ENCODE data around the gene KRT32. TPM values are rescaled to one million over a fixed set of nuclear protein-coding genes. Genes with fewer than 3 reads are reported as not detected.

Gene KRT32
- not detected in 2 replicates for total RNA-seq

DNA sequence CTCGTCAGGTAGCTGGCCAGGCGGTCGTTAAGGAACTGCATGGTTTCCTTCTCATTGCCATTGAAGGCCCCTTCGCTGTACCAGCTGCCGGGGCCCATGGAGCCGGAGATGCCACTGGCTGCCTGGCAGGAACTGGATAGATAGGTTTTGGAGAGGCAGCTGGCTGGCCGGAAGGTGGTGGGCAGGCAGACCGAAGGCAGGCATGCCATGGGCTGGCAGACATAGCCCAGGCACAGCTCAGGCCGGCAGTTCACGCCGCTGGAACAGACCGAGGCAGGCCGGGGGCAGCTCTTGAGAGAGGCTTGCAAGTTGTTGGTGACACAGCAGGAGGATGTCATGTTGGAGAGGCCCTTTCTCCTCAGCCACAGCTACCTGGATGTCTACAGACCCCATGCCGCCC lies at the start of gene KRT32:
Gene KRT32 (minus strand): TSS at position 399 of the 400 bp plus-strand sequence. CDS start 61 bp downstream, at position 338.

DNA sequence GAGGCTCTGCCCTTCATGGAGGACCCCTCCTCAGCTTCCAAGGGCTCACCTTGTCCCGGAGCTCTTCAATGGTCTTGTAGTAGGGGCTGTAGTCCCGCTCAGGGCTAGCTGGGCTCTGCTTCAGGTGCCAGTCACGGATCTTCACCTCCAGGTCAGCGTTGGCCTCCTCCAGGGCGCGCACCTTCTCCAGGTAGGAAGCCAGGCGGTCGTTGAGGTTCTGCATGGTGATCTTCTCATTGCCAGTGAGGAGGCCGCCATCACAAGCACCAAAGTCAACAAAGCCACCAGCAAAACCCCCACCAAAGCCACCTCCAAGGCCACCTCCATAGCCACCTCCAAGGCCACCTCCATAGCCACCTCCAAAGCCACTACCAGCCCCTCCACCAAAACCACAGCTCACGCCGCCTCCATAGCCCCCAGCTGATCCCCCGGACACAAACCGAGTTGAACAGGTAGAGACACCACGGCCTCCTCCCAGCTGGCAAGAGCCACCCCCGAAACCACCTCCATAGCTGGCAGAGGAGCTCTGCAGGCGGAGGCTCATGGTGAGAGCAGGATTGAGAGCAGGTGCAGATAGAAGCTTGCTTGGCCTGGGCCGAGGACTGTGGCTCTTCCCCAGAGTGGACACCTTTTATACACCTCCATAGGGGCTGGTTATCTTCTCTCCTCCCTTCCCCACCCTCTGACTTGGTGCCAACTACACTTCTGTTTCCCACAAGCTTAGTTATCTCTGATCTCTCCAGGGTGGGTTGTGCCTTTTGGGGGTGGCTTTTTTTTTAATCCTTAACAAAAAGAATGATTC lies 38.0 kb upstream of the KRT32 start, which contains the start of gene KRT13:
Gene KRT13 (minus strand): TSS at position 606 of the 802 bp plus-strand sequence. CDS start 62 bp downstream, at position 544.

DNA sequence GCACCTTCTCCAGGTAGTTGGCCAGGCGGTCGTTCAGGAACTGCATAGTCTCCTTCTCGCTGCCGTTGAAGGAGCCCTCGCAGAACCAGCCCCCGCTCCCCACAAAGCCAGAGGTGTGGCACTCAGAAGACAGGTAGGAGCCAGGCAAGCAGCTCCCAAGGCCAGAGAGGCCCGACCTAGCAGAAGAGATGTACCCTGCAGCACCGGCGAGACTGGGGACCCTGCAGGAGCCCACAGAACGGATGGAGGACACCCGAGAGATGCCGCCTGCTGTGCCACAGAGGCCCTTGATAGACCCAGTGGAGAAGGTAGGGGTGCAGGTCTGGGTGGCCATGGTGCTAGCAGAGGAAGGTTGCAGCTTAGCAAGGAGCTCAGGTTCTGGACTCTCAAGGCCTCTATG lies 22.3 kb upstream of the KRT32 start, which contains the start of gene KRT36:
Gene KRT36 (minus strand): TSS at position 380 of the 400 bp plus-strand sequence. CDS start 46 bp downstream, at position 334.

DNA sequence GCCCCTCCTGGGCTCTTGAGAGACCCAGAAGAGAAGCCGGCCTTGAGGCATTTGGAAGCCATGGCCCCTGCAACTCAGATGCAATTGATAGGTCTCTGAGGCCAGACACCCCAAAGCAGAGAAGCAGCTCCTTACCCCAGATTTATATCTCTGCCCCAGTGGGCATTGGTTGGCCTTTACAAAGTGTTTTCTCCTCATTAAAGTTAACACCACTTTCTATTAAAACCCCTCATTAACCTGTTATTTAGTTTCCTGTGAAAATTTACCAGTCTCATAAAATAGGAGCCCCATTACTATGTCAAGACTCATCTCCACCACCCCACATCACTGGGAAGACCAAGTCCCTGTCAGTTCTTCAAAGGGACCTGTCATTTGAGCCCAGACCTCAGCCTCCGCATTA lies 13.8 kb upstream of the KRT32 start, which contains the start of gene KRT35:
Gene KRT35 (minus strand): TSS at position 116 of the 400 bp plus-strand sequence. CDS start 54 bp downstream, at position 62.

DNA sequence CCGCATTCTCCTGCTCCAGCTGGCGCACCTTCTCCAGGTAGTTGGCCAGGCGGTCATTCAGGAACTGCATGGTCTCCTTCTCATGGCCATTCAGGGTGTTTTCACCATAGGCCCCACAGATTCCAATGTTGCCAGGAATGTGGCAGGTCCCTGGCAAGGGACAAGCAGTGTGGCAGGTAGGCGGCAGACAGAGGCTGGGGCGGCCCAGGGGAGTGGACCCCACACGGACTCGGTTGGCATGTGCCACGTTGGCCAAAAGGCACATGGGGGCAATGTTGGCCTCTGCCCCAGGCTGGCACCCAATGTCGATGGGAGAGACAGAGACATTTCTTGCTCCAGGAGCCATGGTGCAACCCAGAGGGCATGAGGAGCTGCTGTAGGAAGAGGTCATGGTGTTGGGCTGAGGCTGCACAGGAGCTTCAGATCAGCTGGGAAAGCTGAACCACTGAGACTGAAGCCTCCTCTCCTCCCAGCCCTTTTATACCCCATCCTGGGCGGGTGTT lies 26.6 kb downstream of the KRT32 start, which contains the start of gene KRT38:
Gene KRT38 (minus strand): TSS at position 453 of the 503 bp plus-strand sequence. CDS start 62 bp downstream, at position 391.

DNA sequence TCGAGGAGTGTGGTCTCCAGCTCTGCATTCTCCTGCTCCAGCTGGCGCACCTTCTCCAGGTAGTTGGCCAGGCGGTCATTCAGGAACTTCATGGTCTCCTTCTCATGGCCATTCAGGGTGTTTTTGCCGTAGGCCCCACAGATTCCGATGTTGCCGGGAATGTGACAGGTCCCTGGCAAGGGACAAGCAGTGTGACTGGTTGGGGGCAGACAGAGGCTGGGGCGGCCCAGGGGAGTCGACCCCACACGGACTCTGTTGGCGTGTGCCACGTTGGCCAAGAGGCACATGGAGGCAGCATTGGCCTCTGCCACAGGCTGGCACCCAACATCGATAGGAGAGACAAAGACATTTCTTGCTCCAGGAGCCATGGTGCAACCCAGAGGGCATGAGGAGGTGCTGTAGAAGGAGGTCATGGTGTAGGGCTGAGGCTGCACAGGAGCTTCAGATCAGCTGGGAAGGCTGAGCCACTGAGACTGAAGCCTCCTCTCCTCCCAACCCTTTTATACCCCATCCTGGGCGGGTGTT lies 43.0 kb downstream of the KRT32 start, which contains the start of gene KRT37:
Gene KRT37 (minus strand): TSS at position 475 of the 525 bp plus-strand sequence. CDS start 62 bp downstream, at position 413.

Other genes with a start within 250 kb of the KRT32 start
- gene KRTAP9-2, start 240.7 kb downstream of the KRT32 start, total RNA-seq, result not detected in 2 replicates
- not detected in 2 replicates for gene KRTAP9-3, start 234.9 kb downstream of the KRT32 start, total RNA-seq
- not detected in 2 replicates for gene KRTAP9-8, start 229.4 kb downstream of the KRT32 start, total RNA-seq
- not detected in 2 replicates for gene KRTAP9-4, start 217.7 kb downstream of the KRT32 start, total RNA-seq
- not detected in 2 replicates for gene KRTAP9-9, start 212.0 kb downstream of the KRT32 start, total RNA-seq
- gene KRTAP9-6, start 202.0 kb downstream of the KRT32 start, total RNA-seq, result not detected in 2 replicates
- not detected in 2 replicates for gene KRTAP9-7, start 191.7 kb downstream of the KRT32 start, total RNA-seq
- gene KRTAP29-1, start 164.5 kb downstream of the KRT32 start, total RNA-seq, result not detected in 2 replicates
- not detected in 2 replicates for gene KRTAP16-1, start 158.1 kb downstream of the KRT32 start, total RNA-seq
- gene KRTAP17-1, start 151.7 kb downstream of the KRT32 start, total RNA-seq, result 0.33 and 0.63 TPM in 2 replicates
- gene KRT33A, start 116.6 kb downstream of the KRT32 start, total RNA-seq, result not detected in 2 replicates
- not detected in 2 replicates for gene KRT33B, start 97.6 kb downstream of the KRT32 start, total RNA-seq
- 0.13 and 2.9 TPM in 2 replicates for gene KRT34, start 85.1 kb downstream of the KRT32 start, total RNA-seq
- gene KRT31, start 69.8 kb downstream of the KRT32 start, total RNA-seq, result 0.13 TPM in 1 of 2 replicates, not detected in the other
- gene KRT37, start 42.8 kb downstream of the KRT32 start, total RNA-seq, result not detected in 2 replicates
- gene KRT38, start 26.4 kb downstream of the KRT32 start, total RNA-seq, result not detected in 2 replicates
- gene KRT35, start 13.8 kb upstream of the KRT32 start, total RNA-seq, result not detected in 2 replicates
- not detected in 2 replicates for gene KRT36, start 22.5 kb upstream of the KRT32 start, total RNA-seq
- gene KRT13, start 38.2 kb upstream of the KRT32 start, total RNA-seq, result not detected in 2 replicates
- gene KRT15, start 51.5 kb upstream of the KRT32 start, total RNA-seq, result 1.0 and 2.8 TPM in 2 replicates
- gene KRT19, start 60.9 kb upstream of the KRT32 start, total RNA-seq, result 918 and 2,026 TPM in 2 replicates
- gene KRT9, start 104.7 kb upstream of the KRT32 start, total RNA-seq, result not detected in 2 replicates
- not detected in 2 replicates for gene KRT14, start 119.5 kb upstream of the KRT32 start, total RNA-seq
- gene KRT16, start 145.4 kb upstream of the KRT32 start, total RNA-seq, result 0.51 TPM in 1 of 2 replicates, not detected in the other
- gene KRT17, start 157.2 kb upstream of the KRT32 start, total RNA-seq, result 2.3 and 25.7 TPM in 2 replicates
- 99.4 and 202 TPM in 2 replicates for gene EIF1, start 221.5 kb upstream of the KRT32 start, total RNA-seq
- gene GAST, start 244.9 kb upstream of the KRT32 start, total RNA-seq, result not detected in 2 replicates

Data from mesangial cell (primary cell).